SK-N-SH treated with all-trans-retinoic acid at 6 μM for 48 hours (cell line): ENCODE results near the gene FOXO3.

Experiments used
- ARNTL ChIP-seq: fragments of 450-650 bp; formaldehyde crosslinking; IDR thresholded peaks from 2 replicates; pipeline ENCODE4 v1.5.0; 2020; ENCODE audit warnings: low read depth, mild to moderate bottlenecking, moderate library complexity, borderline replicate concordance
- CREB5 ChIP-seq: fragments of 250-450 bp; sonication (Bioruptor Pico); IDR thresholded peaks from 2 replicates; pipeline ENCODE4 v1.5.1; 2020; ENCODE audit warnings: low read depth, mild to moderate bottlenecking, moderate library complexity
- ESRRG ChIP-seq: fragments of 250-450 bp; sonication (Bioruptor Pico); IDR thresholded peaks from 2 replicates; pipeline ENCODE4 v1.6.1; 2021; ENCODE audit warnings: mild to moderate bottlenecking
- OSR1 ChIP-seq: fragments of 250-450 bp; sonication (Bioruptor Pico); IDR thresholded peaks from 2 replicates; pipeline ENCODE4 v1.8.0; 2022; ENCODE audit warnings: moderate library complexity, mild to moderate bottlenecking, inconsistent platforms
- POU6F1 ChIP-seq: fragments of 250-450 bp; sonication (Bioruptor Pico); IDR thresholded peaks from 2 replicates; pipeline ENCODE4 v1.8.0; 2021; ENCODE audit warnings: low read depth, mild to moderate bottlenecking, moderate library complexity, borderline replicate concordance
- RARB ChIP-seq: fragments of 250-450 bp; sonication (Bioruptor Pico); IDR thresholded peaks from 2 replicates; pipeline ENCODE4 v1.8.0; 2021; ENCODE audit warnings: mild to moderate bottlenecking, moderate library complexity
- ZC3H10 ChIP-seq: fragments of 250-450 bp; sonication (Bioruptor Pico); IDR thresholded peaks from 2 replicates; pipeline ENCODE4 v1.5.1; 2021; ENCODE audit warnings: mild to moderate bottlenecking, moderate library complexity
- ZFP3 ChIP-seq: fragments of 250-450 bp; sonication (Bioruptor Pico); IDR thresholded peaks from 2 replicates; pipeline ENCODE4 v1.5.0; 2020; ENCODE audit warnings: mild to moderate bottlenecking, moderate library complexity
- ZNF70 ChIP-seq: fragments of 450-650 bp; formaldehyde crosslinking; IDR thresholded peaks from 2 replicates; pipeline ENCODE4 v1.5.0; 2020; ENCODE audit warnings: mild to moderate bottlenecking, moderate library complexity
- TF ChIP-seq, protein P1 (sequence below): fragments of 250-450 bp; sonication (Bioruptor Pico); IDR thresholded peaks from 2 replicates; pipeline ENCODE4 v1.5.0; 2020; ENCODE audit warnings: mild to moderate bottlenecking, moderate library complexity
- TF ChIP-seq, protein P2 (sequence below): fragments of 250-450 bp; sonication (Bioruptor Pico); IDR thresholded peaks from 2 replicates; pipeline ENCODE4 v1.8.0; 2020; ENCODE audit warnings: mild to moderate bottlenecking, moderate library complexity, borderline replicate concordance

GRCh38 chr6:108578166-108578565, 17.4 kb downstream of the FOXO3 start:
- TF ChIP-seq, protein P1, sequence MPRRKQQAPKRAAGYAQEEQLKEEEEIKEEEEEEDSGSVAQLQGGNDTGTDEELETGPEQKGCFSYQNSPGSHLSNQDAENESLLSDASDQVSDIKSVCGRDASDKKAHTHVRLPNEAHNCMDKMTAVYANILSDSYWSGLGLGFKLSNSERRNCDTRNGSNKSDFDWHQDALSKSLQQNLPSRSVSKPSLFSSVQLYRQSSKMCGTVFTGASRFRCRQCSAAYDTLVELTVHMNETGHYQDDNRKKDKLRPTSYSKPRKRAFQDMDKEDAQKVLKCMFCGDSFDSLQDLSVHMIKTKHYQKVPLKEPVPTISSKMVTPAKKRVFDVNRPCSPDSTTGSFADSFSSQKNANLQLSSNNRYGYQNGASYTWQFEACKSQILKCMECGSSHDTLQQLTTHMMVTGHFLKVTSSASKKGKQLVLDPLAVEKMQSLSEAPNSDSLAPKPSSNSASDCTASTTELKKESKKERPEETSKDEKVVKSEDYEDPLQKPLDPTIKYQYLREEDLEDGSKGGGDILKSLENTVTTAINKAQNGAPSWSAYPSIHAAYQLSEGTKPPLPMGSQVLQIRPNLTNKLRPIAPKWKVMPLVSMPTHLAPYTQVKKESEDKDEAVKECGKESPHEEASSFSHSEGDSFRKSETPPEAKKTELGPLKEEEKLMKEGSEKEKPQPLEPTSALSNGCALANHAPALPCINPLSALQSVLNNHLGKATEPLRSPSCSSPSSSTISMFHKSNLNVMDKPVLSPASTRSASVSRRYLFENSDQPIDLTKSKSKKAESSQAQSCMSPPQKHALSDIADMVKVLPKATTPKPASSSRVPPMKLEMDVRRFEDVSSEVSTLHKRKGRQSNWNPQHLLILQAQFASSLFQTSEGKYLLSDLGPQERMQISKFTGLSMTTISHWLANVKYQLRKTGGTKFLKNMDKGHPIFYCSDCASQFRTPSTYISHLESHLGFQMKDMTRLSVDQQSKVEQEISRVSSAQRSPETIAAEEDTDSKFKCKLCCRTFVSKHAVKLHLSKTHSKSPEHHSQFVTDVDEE (CRISPR knock-in tag) = no peak
- TF ChIP-seq POU6F1 (CRISPR knock-in tag) = no peak
- TF ChIP-seq, protein P2, sequence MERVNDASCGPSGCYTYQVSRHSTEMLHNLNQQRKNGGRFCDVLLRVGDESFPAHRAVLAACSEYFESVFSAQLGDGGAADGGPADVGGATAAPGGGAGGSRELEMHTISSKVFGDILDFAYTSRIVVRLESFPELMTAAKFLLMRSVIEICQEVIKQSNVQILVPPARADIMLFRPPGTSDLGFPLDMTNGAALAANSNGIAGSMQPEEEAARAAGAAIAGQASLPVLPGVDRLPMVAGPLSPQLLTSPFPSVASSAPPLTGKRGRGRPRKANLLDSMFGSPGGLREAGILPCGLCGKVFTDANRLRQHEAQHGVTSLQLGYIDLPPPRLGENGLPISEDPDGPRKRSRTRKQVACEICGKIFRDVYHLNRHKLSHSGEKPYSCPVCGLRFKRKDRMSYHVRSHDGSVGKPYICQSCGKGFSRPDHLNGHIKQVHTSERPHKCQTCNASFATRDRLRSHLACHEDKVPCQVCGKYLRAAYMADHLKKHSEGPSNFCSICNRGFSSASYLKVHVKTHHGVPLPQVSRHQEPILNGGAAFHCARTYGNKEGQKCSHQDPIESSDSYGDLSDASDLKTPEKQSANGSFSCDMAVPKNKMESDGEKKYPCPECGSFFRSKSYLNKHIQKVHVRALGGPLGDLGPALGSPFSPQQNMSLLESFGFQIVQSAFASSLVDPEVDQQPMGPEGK (CRISPR knock-in tag) = no peak
- TF ChIP-seq RARB (CRISPR knock-in tag) = no peak
- TF ChIP-seq ZFP3 (CRISPR knock-in tag) = no peak
- no peak for TF ChIP-seq ZNF70 (CRISPR knock-in tag)
- no peak for TF ChIP-seq ZC3H10 (CRISPR knock-in tag)
- no peak for TF ChIP-seq ARNTL (CRISPR knock-in tag)
- TF ChIP-seq ESRRG (CRISPR knock-in tag) = no peak
- TF ChIP-seq OSR1 (CRISPR knock-in tag) = no peak
- no peak for TF ChIP-seq CREB5 (CRISPR knock-in tag)
